ENCODE data around the gene AGPAT2. TPM values are rescaled to one million over a fixed set of nuclear protein-coding genes. Genes with fewer than 3 reads are reported as not detected.
A peak's percentile ranks its signal among the peaks of the same experiment; 100 is the strongest.

Gene AGPAT2
- total RNA-seq, 2 donors from 2014 or later, result 197 to 372 TPM

- Histone ChIP-seq H3K36me3 (no peaks in the 10 kb centered on the region), H3K27me3 (no peaks in the 10 kb centered on the region), H3K4me1 (peaks cover 22% of the 10 kb centered on the region), H3K9me3 (no peaks in the 10 kb centered on the region), H3K4me3 (no peak overlapping the region), H3K27ac (no peak overlapping the region), H3K9ac (ENCODE audit: low read depth in 2 of 2, low read length in 2 of 2) (peak overlapping the region in 1 of 2 donors; percentile 12)
- intact Hi-C loops (cut with DNase I), result loop anchor here (2.0 to 10.0 kb wide), 3 partner anchors 85 to 295 kb away; partner anchors contain the start of gene NOTCH1
- DNase-seq, result peak; percentile 77
- TF ChIP-seq, protein P1, sequence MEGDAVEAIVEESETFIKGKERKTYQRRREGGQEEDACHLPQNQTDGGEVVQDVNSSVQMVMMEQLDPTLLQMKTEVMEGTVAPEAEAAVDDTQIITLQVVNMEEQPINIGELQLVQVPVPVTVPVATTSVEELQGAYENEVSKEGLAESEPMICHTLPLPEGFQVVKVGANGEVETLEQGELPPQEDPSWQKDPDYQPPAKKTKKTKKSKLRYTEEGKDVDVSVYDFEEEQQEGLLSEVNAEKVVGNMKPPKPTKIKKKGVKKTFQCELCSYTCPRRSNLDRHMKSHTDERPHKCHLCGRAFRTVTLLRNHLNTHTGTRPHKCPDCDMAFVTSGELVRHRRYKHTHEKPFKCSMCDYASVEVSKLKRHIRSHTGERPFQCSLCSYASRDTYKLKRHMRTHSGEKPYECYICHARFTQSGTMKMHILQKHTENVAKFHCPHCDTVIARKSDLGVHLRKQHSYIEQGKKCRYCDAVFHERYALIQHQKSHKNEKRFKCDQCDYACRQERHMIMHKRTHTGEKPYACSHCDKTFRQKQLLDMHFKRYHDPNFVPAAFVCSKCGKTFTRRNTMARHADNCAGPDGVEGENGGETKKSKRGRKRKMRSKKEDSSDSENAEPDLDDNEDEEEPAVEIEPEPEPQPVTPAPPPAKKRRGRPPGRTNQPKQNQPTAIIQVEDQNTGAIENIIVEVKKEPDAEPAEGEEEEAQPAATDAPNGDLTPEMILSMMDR (IDR thresholded peaks at IDR 0.05), result peak; percentile 39
Observed at GRCh38 chr9:136629879-136630661, 57.2 kb downstream of the AGPAT2 start.

DNA sequence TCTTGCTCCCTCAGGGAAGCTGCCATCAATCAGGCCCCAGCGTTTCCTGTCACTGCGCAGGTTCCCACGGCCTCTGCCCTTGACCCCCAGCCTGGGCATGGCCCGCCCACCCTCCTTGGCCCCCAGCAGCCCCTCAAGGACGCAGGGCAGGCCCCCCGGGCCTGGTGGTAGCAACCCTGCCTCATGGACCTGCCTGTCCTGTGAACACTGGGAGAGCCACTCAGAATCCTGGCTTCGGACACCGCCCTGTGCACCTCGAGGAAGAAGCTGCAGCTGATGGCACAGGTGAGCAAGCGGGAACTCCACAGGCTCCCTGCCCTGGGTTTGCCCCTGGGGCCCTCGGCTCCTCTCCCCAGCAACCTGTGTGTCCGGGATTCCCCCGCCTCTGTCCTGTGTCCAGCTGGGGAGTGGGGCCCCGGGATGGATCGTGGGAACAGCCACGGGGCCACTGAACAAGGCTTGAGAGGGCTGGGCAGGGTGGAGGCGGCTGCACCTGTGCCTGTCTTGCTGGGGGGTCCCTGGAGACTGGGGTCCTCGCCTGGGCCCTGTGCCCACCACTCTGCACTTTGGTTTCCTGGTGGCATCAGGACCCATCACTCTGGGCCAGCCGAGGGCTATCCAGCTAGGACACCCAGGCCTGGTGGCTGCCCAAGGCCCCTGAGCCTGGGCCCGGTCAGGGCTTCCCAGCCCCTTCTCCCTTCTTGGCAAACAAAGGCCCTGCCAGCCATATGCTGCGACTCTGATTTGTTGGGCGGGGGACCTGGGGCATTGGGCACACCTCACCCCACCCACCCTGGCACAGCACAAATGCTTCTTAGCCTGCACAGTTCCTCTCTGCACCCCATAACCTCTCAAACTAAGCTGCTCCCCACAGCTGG lies 58.0 kb downstream of the AGPAT2 start:
- peak; percentile 74 for DNase-seq
- Histone ChIP-seq H3K4me3 (no peak overlapping the region), H3K36me3 (no peaks in the 10 kb centered on the region), H3K27ac (no peak overlapping the region), H3K4me1 (peaks cover 30% of the 10 kb centered on the region), H3K27me3 (no peaks in the 10 kb centered on the region), H3K9me3 (no peaks in the 10 kb centered on the region), H3K9ac (ENCODE audit: low read depth in 2 of 2, low read length in 2 of 2) (peak overlapping the region in 1 of 2 donors; percentile 12)
- TF ChIP-seq, protein P1 (IDR thresholded peaks at IDR 0.05), result no peak
- intact Hi-C loops (cut with DNase I), result loop anchor here (10.0 kb wide), 1 partner anchor 84 kb away; the partner anchor contains the start of gene NOTCH1

DNA sequence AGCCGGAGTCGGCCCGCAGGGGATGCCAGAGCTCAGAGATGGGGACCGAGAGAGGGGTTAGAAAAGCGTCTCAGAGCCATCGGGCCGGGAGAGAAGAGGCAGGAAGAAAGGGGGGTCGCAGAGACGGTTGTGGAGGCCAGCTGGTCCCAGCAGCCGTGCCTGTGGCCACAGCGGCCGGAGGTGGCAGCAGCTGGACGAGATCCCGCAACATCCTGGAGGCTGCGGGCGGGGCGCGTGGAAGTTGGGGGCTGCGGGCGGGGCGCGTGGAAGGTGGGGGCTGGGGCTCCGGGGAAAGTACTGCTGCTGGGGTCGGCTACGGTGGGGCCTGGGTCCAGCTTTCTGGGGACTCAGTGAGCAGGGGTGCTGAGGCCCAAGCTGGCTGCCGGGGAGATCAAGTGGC lies 59.0 kb downstream of the AGPAT2 start:
- Histone ChIP-seq H3K27ac (no peak overlapping the region), H3K27me3 (no peaks in the 10 kb centered on the region), H3K4me1 (peaks cover 38% of the 10 kb centered on the region), H3K9ac (ENCODE audit: low read depth in 2 of 2, low read length in 2 of 2) (no peak overlapping the region), H3K4me3 (no peak overlapping the region), H3K36me3 (no peaks in the 10 kb centered on the region), H3K9me3 (no peaks in the 10 kb centered on the region)
- TF ChIP-seq, protein P1 (IDR thresholded peaks at IDR 0.05), result no peak
- intact Hi-C loops (cut with DNase I), result loop anchor here (10.0 kb wide), 1 partner anchor 83 kb away; the partner anchor contains the start of gene NOTCH1
- DNase-seq, result peak; percentile 22

DNA sequence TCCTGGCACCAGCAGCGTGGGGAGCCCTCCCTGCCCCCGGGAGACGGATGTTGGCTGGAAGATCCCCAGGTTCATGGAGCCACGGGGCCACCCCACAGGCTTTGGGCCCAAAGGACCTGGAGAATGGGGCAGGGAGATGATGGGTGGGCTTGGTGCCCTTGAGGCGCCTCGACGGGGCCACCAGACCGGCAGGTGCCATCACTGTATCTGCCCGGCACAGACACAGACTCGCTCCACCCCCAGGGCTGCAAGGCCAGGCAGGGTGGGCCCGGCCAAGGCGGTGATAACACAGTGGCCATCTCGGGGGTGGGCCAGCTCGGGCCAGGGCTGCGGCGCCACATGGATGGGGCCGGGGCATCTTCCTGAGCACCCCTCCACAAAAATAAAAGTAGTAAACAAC lies 59.6 kb downstream of the AGPAT2 start:
- peaks cover 38% of the 10 kb centered on the region for H3K4me1 ChIP-seq
- no peak overlapping the region for H3K4me3 ChIP-seq
- TF ChIP-seq, protein P1 (IDR thresholded peaks at IDR 0.05), result peak; percentile 2
- intact Hi-C loops (cut with DNase I), result loop anchor here (10.0 kb wide), 1 partner anchor 83 kb away; the partner anchor contains the start of gene NOTCH1
- H3K9me3 ChIP-seq, result no peaks in the 10 kb centered on the region
- H3K36me3 ChIP-seq, result no peaks in the 10 kb centered on the region
- no peak overlapping the region for H3K9ac ChIP-seq (ENCODE audit: low read depth in 2 of 2, low read length in 2 of 2)
- peak; percentile 21 for DNase-seq
- no peaks in the 10 kb centered on the region for H3K27me3 ChIP-seq
- H3K27ac ChIP-seq, result no peak overlapping the region

Data from colonic mucosa (tissue), 4 donors.